HFF-Myc (cell line): Measurements from ENCODE around the gene CHCHD6.

Experiments
- DNase-seq: peaks from one replicate; pipeline ENCODE4 v3.0.0-alpha.2; 2011; ENCODE audit warnings: low read depth; ENCODE audit errors: extremely low read depth
- H3K4me3 ChIP-seq: replicated peaks from 2 replicates; pipeline ENCODE4 v1.5.1; 2011; ENCODE audit warnings: low read depth, mild to moderate bottlenecking, control low read depth, low read length
- CTCF ChIP-seq: IDR thresholded peaks from 2 replicates; pipeline ENCODE4 v1.5.1; 2012; ENCODE audit warnings: mild to moderate bottlenecking, low read depth, low read length, control low read depth; ENCODE audit errors: missing control alignments

CHCHD6 gene

DNA sequence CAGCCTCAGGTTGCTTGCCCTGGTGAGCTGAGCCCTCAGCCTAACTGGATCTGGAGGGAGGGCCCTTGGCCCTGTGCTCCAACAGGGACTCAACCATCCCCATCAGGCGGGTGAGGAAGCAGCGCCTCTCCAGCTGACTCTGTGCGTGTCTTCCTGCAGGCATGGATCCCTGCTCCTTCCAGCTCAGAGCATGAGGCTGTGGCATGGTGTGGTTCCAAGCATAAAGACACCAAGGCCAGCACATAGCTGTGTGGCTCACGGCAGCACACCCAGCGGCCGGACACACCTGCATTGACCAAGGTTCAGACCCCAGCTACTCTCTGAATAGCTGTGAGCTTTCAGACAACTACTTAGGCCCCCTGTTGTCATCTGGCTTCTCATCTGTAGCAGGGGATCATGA lies 147.9 kb downstream of the CHCHD6 start:
- no peak for TF ChIP-seq CTCF
- H3K4me3 ChIP-seq, result no peak overlapping the region
- DNase-seq, result no peak

DNA sequence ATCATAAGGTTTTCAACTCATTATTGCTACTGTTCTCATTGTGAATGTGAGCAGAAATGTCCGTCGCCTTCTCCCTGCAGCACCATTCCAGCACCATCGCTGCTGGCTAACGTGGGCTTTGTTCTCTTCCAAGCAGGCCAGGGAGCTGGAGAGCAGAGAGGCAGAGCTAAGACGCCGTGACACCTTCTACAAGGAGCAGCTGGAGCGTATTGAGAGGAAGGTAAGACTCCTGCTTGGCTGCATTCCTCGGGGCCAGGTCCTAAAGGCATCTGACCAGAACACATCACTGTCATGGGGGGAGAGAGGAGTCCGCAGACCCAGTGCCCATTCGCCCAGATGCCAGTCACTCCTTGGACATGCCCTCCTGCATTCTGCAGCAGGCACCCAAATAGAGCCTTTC lies 148.5 kb downstream of the CHCHD6 start:
- no peak for TF ChIP-seq CTCF
- H3K4me3 ChIP-seq, result no peak overlapping the region

DNA sequence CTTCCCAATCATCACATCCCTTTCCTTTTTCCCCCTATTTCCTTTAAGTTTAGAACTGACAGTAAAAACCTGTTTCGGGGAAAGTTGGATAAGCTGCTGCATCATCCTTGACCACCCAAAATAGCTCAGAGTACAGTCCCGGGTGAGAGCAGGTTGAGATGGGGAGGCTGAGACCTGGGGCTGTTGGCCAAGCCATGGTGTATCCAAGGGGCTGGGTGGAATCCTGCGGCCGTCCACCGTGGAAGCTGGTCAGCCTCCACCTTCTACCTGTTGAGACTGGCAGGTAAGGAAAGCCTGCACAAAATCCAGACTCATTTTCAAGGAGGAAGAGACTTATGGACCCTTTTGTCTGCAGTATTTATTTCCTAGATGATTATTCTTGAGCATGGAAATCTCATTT lies 150.6 kb downstream of the CHCHD6 start:
- no peak for DNase-seq
- TF ChIP-seq CTCF, result no peak
- H3K4me3 ChIP-seq, result no peak overlapping the region

More for the DNA sequence above, 148.5 kb downstream of the CHCHD6 start:
- no peak for DNase-seq

DNA sequence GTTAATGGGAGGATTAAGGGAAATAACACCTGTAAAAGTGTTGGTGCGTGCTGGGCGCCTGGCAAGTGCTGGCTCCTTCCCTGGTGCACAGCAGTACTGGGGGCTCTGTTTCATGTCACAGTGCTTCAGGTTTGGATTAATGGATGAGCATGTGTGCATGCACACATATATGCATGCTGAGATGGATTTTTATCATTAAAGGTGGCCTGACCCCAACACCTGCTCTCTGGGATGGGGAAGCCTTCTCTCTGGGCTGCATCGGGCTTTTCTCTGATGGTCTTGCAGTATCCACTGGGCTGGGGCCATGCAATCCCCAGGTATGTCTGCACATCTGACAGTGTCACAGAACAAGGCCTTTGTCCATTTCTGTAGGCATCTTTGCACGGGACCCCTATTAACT lies 151.3 kb downstream of the CHCHD6 start:
- H3K4me3 ChIP-seq, result no peak overlapping the region
- no peak for TF ChIP-seq CTCF
- DNase-seq, result no peak

GRCh38 chr3:126857928-126858327 lies 153.9 kb downstream of the CHCHD6 start:
- no peak overlapping the region for H3K4me3 ChIP-seq
- TF ChIP-seq CTCF, result no peak
- no peak for DNase-seq

GRCh38 chr3:126858401-126858800 lies 154.4 kb downstream of the CHCHD6 start:
- H3K4me3 ChIP-seq, result no peak overlapping the region
- no peak for TF ChIP-seq CTCF
- DNase-seq, result no peak

GRCh38 chr3:126858887-126859286 lies 154.8 kb downstream of the CHCHD6 start:
- no peak for TF ChIP-seq CTCF
- peak; percentile 59 for DNase-seq
- no peak overlapping the region for H3K4me3 ChIP-seq
